ENCODE measurements around the gene INHBC.

Gene INHBC

GRCh38 chr12:57470970-57471656 lies 36.5 kb downstream of the INHBC start:
- no peak overlapping the region for H3K4me3 ChIP-seq (ENCODE audit: low read length)
- no peak for DNase-seq (ENCODE audit: low read depth)
- TF ChIP-seq CTCF (conservative IDR thresholded peaks at IDR 0.05; ENCODE audit: low read depth, low read length), result no peak

DNA sequence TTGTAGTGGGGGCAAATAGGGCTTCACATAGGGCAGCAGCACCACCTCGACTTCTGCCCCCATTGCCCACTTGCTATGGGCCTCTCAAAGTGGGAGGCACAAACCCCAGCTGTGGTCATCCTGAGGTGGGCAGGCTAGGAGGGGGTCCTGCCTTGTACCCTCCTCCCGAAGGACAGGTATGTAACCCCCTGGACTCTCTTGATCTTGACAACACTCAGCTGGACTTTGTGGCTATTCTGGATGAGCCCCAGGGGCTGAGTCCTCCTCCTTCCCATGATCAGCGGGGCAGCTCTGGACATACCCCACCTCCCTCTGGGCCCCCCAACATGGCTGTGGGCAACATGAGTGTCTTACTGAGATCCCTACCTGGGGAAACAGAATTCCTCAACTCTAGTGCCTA lies 37.1 kb downstream of the INHBC start:
- DNase-seq (ENCODE audit: low read depth), result no peak
- H3K4me3 ChIP-seq (ENCODE audit: low read length), result no peak overlapping the region
- TF ChIP-seq CTCF (conservative IDR thresholded peaks at IDR 0.05; ENCODE audit: low read depth, low read length), result no peak

GRCh38 chr12:57472391-57472790 lies 37.8 kb downstream of the INHBC start:
- no peak for TF ChIP-seq CTCF (conservative IDR thresholded peaks at IDR 0.05; ENCODE audit: low read depth, low read length)
- no peak overlapping the region for H3K4me3 ChIP-seq (ENCODE audit: low read length)
- no peak for DNase-seq (ENCODE audit: low read depth)

- no peak for DNase-seq (ENCODE audit: low read depth)
- H3K4me3 ChIP-seq (ENCODE audit: low read length), result no peak overlapping the region
- no peak for TF ChIP-seq CTCF (conservative IDR thresholded peaks at IDR 0.05; ENCODE audit: low read depth, low read length)
Observed at GRCh38 chr12:57473392-57473791, 38.8 kb downstream of the INHBC start.

GRCh38 chr12:57473886-57474285 lies 39.3 kb downstream of the INHBC start:
- TF ChIP-seq CTCF (conservative IDR thresholded peaks at IDR 0.05; ENCODE audit: low read depth, low read length), result no peak
- DNase-seq (ENCODE audit: low read depth), result no peak

GRCh38 chr12:57474430-57474829 lies 39.8 kb downstream of the INHBC start:
- no peak for DNase-seq (ENCODE audit: low read depth)
- no peak overlapping the region for H3K4me3 ChIP-seq (ENCODE audit: low read length)
- TF ChIP-seq CTCF (conservative IDR thresholded peaks at IDR 0.05; ENCODE audit: low read depth, low read length), result no peak

More at GRCh38 chr12:57473886-57474285, 39.3 kb downstream of the INHBC start:
- H3K4me3 ChIP-seq (ENCODE audit: low read length), result no peak overlapping the region

DNA sequence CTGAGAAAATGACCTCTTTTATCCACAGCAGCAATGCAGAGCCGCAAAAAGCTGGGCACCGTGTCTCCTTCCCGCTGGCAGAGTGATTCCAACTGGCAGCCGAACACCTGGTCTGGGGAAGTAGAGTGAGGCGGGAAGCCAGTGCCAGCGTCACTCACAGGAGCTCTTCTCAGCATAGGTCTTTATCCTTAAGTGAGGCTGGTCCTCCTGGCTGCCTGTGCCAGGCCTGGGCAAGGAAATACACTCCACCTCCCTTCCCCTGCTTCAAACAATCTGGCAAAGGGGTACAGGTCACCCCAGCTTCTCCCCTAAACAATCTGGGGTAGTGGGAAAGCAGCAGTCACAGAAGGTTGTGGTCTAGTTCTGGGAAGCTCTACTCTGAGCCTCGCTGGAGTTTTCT lies 40.3 kb downstream of the INHBC start:
- H3K4me3 ChIP-seq (ENCODE audit: low read length), result no peak overlapping the region
- DNase-seq (ENCODE audit: low read depth), result no peak
- TF ChIP-seq CTCF (conservative IDR thresholded peaks at IDR 0.05; ENCODE audit: low read depth, low read length), result no peak

All from retinal pigment epithelial cell (primary cell).